Common myeloid progenitor, CD34-positive (primary cell): Measurements from ENCODE around the gene PRUNE1.

ENCODE experiments used
- CTCF ChIA-PET: fragments of 350-600 bp; sonication (Branson Sonifier 250); formaldehyde crosslinking; loops from one replicate; lab custom pipeline; 2021; ENCODE audit warnings: antibody characterized with exemption; lab: Charles Lee
- POLR2A ChIA-PET: fragments of 350-600 bp; sonication (Branson Sonifier 250); formaldehyde crosslinking; loops from one replicate; lab custom pipeline; 2021; ENCODE audit warnings: antibody characterized with exemption; lab: Charles Lee
- DNase-seq, 3 donors: peaks; one replicate each; pipeline versions ENCODE4 v3.0.0 to v3.0.0-alpha.2; 2013
- H3K27ac ChIP-seq, 2 experiments: 1 replicate in 1 of 2; 2 replicates in 1 of 2; pipeline ENCODE4 v1.7.0; 2013; ENCODE audit warnings: inconsistent platforms in 2 of 2, low read length in 2 of 2, mild to moderate bottlenecking in 2 of 2, low read depth in 1 of 2, moderate library complexity in 1 of 2; ENCODE audit not compliant: severe bottlenecking in 2 of 2, insufficient read depth in 1 of 2, poor library complexity in 1 of 2
- H3K27me3 ChIP-seq, 5 experiments: replicated peaks in 2 of 5; 1 replicate in 3 of 5; 2 replicates in 2 of 5; pipeline versions ENCODE4 v1.6.1 to v1.7.0; 2013; ENCODE audit warnings: low read length in 4 of 5, mild to moderate bottlenecking in 2 of 5, moderate library complexity in 2 of 5, inconsistent platforms in 1 of 5; ENCODE audit not compliant: insufficient read depth in 5 of 5, control insufficient read depth in 4 of 5
- H3K36me3 ChIP-seq, 4 experiments: 1 replicate in 2 of 4; 2 replicates in 2 of 4; pipeline versions ENCODE4 v1.6.1 to v1.7.0; 2013; ENCODE audit warnings: low read length in 3 of 4, control low read depth in 1 of 4, mild to moderate bottlenecking in 1 of 4; ENCODE audit not compliant: control insufficient read depth in 4 of 4, insufficient read depth in 4 of 4
- H3K4me1 ChIP-seq, 4 experiments: 1 replicate in 3 of 4; 2 replicates in 1 of 4; pipeline versions ENCODE4 v1.6.1 to v1.7.1; 2013; ENCODE audit warnings: low read length in 3 of 4, mild to moderate bottlenecking in 3 of 4, control low read depth in 1 of 4, inconsistent platforms in 1 of 4, moderate library complexity in 1 of 4; ENCODE audit not compliant: control insufficient read depth in 4 of 4, insufficient read depth in 4 of 4; ENCODE audit errors: control extremely low read depth in 1 of 4
- H3K4me3 ChIP-seq, 7 experiments: 1 replicate in 4 of 7; 2 replicates in 3 of 7; pipeline versions ENCODE4 v1.5.1 to v1.7.0; 2013; ENCODE audit warnings: mild to moderate bottlenecking in 7 of 7, low read length in 6 of 7, moderate library complexity in 6 of 7, inconsistent platforms in 2 of 7, low read depth in 2 of 7, control low read depth in 1 of 7; ENCODE audit not compliant: insufficient read depth in 4 of 7, control insufficient read depth in 1 of 7; ENCODE audit errors: extremely low read depth in 1 of 7
- H3K9me3 ChIP-seq, 5 experiments: 1 replicate in 4 of 5; 2 replicates in 1 of 5; pipeline versions ENCODE4 v1.6.1 to v1.7.1; 2013; ENCODE audit warnings: low read length in 4 of 5, mild to moderate bottlenecking in 2 of 5, inconsistent platforms in 1 of 5, low read depth in 1 of 5, moderate library complexity in 1 of 5; ENCODE audit not compliant: control insufficient read depth in 4 of 5, insufficient read depth in 2 of 5; ENCODE audit errors: control extremely low read depth in 1 of 5
- WGBS: methylation state at CpG from one replicate; pipeline ENCODE4 v1.1.5; 2013; ENCODE audit not compliant: insufficient coverage; 5-methylcytosine and 5-hydroxymethylcytosine counted together

The PRUNE1 gene

DNA sequence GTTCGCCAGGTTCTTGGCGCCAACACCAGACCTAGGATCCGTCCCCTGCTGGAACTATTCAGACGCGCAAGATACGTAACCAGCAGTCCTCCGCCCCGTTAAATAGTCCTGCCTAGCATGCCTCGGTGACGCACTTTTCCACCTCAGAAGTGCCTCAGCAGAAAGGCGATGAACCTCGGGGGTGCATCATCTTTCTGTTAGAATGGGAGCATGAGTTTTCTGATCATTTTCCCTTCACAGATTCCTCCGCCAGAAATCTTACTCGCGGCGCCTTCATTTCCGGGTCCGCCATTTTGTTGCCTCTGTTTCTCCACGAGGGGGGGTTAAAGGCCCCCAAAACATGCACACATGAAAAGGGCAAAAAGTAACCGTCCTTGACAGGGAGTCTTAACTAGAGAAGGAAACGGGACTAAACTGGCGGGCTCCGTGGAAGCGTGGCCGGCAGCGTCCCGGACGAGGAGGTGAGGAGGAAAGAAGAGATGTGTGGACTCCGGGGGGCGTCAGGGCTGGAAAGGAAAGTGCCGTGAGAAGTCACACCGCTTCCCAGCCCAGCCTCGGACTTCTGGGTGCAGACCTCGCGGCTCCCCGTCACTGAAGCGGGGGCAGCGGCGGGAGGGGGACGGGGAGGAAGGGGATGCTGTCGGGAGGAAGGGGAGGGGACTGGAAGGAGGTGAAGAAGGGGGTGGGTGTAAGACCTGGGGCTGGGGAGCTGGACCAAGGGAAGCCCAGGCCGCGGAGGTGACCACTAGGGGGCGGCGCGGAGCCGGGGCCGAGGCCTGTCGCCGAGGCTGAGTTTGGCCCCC is 62.4 kb downstream of the PRUNE1 start, which contains the start of gene GABPB2:
Gene GABPB2 (plus strand): TSS at position 288 of the 803 bp plus-strand sequence. CDS start 17,429 bp downstream, outside the sequence.
- H3K27me3 ChIP-seq: no peaks in the 10 kb centered on the region
- H3K9me3 ChIP-seq: no peaks in the 10 kb centered on the region
- ChIA-PET CTCF (interaction anchor here (0.6 to 3.0 kb wide), 10 partner anchors 9 to 86 kb away, joined by 3 to 17 read pairs (median 3); partner anchors contain the start of genes CDC42SE1, MLLT11 and TNFAIP8L2), POLR2A (interaction anchor here (0.7 to 2.1 kb wide), 2 partner anchors 10 to 13 kb away, joined by 4 to 19 read pairs; partner anchors contain the start of genes CDC42SE1 and MLLT11)
- WGBS: 0% methylated on average over 31 of the region's 50 CpGs
- peak within 1 kb of the TSS; percentile 90 to 96 for H3K27ac ChIP-seq
- H3K4me3 ChIP-seq: peak within 1 kb of the TSS; percentile 57 to 99 (median 94)
- peaks cover 0 to 18% (median 16%) of the 10 kb centered on the region in 4 experiments for H3K4me1 ChIP-seq
- peaks cover 0 to 7% (median 5%) of the 10 kb centered on the region in 4 experiments for H3K36me3 ChIP-seq
- peak; percentile 94 to 96 (median 95) for DNase-seq

DNA sequence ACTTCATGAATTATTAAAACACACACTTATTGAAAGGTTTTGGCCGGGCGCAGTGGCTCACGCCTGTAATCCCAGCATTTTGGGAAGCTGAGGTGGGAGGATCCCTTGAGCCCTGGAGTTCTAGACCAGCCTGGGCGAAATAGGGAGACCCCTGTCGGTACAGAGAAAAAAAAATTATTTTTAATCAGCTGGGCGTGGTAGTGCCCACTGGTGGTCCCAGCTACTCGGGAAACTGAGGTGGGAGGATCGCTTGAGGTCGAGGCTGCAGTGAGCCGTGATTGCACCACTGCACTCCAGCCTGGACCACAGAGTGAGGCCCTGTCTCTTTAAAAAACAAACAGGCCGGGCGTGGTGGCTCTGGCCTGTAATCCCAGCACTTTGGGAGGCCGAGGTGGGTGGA is 64.0 kb downstream of the PRUNE1 start:
- POLR2A ChIA-PET: no interaction called here

More for the DNA sequence above, 64.0 kb downstream of the PRUNE1 start:
- H3K4me3 ChIP-seq: no peak overlapping the region
- DNase-seq: no peak
- peaks cover 0 to 2% (median 2%) of the 10 kb centered on the region in 4 experiments for H3K36me3 ChIP-seq
- 92% methylated on average over 13 of the region's 13 CpGs for WGBS
- CTCF ChIA-PET: interaction anchor here (1.0 to 3.0 kb wide), 14 partner anchors 10 to 96 kb away, joined by 3 to 17 read pairs (median 5); partner anchors contain the start of genes CDC42SE1, LYSMD1, MLLT11 and SCNM1
- H3K27me3 ChIP-seq: no peaks in the 10 kb centered on the region
- no peak overlapping the region for H3K27ac ChIP-seq
- peaks cover 0 to 18% (median 16%) of the 10 kb centered on the region in 4 experiments for H3K4me1 ChIP-seq
- no peaks in the 10 kb centered on the region for H3K9me3 ChIP-seq
